Ramos (cell line): ENCODE measurements around the gene NUP93.
"Not testable (repeated sequence)": the region's sequence is repeated elsewhere in the genome, so short reads cannot be mapped to it uniquely, and the experiment has no call there.

Experiments
- in situ Hi-C: fragments of 300-500 bp; cut with MboI; formaldehyde crosslinking; loops from one replicate; pipeline ENCODE4 v1.14.3; 2022; ENCODE audit warnings: low sequenced_read_pairs; ENCODE audit not compliant: unreplicated experiment

The NUP93 gene

DNA sequence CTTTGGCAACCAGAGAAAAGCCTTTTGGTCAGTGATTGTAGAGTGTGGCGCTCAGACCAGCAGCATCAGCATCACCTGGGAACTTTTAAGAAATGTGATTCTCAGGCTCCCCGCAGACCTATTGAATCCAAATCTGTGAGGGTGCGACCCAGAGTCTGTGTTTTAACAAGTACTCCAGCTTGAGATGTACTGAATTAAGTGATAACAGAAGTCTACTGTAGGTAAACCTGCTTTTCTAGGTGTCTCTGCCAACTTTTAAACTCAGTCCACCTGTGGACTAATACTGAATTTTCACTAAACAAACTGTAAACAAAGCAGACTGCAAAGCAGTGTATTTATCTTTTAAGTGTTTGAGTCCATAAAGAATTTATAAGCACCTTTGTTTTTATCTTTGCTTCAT, 43.6 kb downstream of the NUP93 start:
- in situ Hi-C loops: no loop called here

- in situ Hi-C loops: no loop called here
These were observed 44.2 kb downstream of the NUP93 start for GRCh38 chr16:56774016-56774680.

DNA sequence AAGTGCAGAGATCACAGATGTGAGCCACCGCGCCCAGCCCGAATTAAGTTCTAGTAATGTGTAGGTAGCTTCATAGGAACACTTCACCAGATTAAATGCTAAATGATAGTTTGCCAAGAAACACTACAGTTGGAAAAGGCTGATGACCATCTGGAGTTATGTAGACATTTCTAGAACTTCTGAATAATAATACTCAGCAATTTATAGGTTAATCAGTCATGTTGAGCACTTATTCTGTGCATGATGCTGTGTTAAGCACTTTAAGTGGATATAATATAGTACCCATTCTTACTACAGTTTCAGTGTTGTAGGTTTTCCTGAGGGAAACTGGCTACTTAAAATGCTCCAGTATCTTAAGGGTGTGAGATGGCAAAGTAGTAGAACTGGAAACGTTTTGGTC, 45.2 kb downstream of the NUP93 start:
- in situ Hi-C loops: no loop called here

- in situ Hi-C loops: no loop called here
These were observed 46.6 kb downstream of the NUP93 start for GRCh38 chr16:56776562-56776961.

DNA sequence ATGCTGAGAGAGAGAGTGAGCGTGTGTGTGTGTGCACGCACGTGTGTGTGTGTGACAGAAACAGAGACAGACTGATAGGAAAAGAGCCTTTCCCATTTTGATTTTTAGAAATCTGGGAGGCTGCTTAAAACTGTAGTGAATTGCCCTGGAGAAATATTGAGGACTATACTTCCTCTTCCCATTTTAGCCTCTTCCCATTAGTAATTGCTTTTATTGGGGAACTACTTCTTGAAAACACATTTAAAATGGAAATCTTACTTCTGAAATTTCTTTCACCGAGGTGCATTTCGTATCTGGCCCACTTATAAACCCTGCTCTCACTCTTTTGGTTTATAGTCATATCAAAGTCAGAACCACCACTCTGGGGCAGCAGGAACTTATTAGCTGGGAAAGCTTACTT, 47.1 kb downstream of the NUP93 start:
- in situ Hi-C loops: no loop called here

DNA sequence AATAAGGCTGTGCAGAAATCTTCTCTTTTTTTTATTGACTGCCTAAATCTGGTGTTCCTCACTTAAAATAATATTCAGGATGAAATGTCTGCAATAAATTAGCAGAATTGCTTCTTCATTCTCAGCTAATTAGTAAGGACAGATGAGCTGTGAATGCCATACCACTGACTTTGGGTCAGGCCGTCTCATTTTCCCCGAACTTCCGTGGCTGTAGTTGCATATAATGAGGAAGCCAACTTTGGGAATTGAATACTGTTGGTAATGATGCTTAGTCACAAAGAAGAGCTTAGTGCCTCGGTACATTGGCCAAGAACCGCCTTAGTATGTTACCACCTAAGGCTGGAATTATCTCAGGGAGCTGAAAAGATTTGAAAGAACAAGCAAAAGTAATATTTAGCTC, 47.6 kb downstream of the NUP93 start:
- in situ Hi-C loops: no loop called here

GRCh38 chr16:56779906-56780305, 50.0 kb downstream of the NUP93 start:
- in situ Hi-C loops: no loop called here

DNA sequence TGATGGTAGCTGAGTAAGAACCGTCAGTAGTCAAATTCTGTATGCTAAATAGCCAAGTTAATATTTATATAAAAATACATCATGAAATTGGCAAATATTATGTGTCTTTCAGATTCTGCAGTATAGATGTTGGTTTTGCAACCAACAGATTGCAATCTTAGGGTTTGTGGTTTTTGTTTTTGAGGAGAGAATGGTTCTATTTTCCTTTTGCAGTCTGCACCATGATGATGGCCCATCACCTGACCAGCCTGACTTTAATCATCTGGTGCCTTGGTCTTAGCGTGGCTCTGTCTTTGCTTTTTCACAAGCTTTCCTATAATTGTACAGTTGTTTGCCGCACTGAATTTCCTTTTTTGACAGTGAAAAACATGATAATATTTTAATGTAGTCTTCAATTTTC, 50.7 kb downstream of the NUP93 start:
- in situ Hi-C loops: no loop called here

- in situ Hi-C loops: no loop called here
These were observed 51.6 kb downstream of the NUP93 start for GRCh38 chr16:56781528-56781961.

DNA sequence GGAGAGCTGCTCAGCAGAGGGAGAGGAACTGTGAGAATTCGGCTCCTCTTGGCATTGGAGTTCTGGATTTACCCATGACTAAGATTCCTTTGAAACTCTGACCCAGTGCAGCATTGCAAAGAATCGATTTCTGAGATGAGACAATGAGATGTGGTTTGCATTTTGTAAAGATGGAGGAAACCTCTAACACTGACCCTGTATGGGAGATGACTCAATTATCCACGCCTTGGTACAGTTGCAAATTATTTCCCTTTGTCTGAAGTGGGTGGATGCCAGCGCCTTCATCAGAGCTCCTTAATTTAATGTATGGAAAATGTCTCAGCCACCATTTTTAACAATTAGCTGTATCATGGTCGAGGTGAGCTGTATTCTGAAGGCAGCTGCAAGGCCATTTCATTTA, 53.4 kb downstream of the NUP93 start:
- in situ Hi-C loops: no loop called here

DNA sequence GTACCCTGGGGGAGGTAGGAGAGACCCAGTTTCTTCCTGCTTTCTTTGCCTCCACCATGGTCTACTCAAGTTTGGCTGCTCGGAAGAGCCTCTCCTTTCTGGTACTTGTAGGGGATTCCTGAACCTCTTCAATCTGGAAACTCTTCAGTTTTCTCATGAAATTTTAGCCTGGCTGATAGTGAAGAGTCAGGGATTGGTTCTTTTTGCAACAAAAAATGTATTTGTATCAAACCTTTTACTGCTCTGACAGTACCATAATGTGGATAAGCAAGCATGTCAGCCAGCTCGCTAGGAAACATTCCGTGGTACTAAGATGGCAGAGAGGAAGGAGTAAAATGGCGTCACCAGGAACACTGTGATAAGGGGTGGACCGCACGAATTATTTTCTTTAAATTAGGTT, 55.4 kb downstream of the NUP93 start:
- in situ Hi-C loops: no loop called here

- in situ Hi-C loops: no loop called here
These were observed 57.2 kb downstream of the NUP93 start for GRCh38 chr16:56787167-56787566.

- in situ Hi-C loops: no loop called here
These were observed 58.5 kb downstream of the NUP93 start for GRCh38 chr16:56788435-56788834.

DNA sequence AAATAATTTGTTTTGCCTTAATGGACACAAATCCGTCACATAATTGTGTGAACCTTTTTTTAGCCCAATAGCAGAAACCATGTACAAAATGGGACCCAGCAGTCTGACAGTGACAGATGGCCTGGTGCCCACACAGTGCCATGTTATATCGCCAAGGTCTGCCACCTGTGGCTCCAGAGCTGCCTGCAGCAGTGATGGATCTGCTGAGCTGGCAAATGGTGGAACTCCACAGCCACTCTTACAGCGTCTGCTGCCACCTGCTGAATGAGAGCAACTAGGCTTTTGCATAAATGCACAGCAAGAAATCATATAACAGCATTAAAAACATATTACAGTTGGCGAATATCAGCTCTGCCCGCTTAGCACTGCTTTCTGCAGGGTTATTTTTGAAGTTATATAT, 59.4 kb downstream of the NUP93 start:
- in situ Hi-C loops: no loop called here

DNA sequence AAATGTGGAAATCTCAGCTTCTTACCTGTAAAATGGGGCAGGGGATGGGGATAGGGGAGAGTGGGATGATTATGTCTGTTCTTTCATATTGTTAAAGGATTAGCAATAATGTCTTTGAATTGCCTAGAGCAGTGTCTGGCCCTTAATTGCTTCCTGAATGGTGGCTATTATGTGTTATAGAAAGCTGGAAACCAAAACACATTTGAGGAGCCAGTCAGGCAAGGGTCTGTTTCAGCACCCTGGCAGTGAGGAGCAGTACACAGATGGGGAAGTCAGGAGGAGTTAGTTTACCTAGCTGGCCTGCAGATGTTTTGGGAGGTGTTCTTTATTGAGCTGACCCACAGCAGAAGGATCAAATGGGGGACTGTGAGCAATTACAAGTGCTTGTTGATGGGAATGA, 63.0 kb downstream of the NUP93 start:
- in situ Hi-C loops: no loop called here

DNA sequence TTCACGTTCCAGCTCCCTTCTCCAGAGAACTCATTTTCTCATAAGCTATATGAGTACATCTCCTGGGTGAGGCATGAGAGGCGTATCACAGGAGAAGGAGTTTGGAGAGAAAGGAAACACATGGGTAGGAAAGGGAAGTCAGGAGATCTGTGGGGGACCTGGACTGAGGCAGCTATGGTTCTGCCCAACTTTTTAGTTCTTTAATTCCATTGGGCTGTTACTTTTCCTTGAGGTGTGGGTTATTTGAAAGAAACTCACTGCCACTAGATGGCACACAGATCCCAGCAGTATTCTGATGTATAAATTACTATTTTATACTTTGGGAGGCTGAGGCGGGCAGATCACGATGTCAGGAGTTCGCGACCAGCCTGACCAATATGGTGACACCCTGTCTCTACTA, 63.6 kb downstream of the NUP93 start:
- in situ Hi-C loops: no loop called here

DNA sequence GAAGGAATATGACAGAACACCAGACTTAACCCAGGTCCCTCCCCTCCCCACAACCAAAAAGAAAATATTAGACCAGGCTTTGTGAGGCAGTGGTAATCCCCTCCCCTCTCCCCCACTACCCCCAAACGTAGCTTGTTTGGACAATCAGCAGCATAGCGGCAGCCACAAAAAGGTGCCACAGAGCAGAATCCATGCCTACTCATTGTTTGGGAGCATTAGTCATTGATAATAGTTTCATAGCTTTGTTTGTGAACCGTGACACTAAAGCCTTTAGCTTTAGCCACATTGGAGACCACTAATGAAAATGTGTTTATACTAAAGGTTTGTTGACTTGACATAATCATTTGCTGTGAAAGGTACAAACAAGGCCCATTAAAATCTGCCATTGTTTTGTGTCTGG, 65.1 kb downstream of the NUP93 start:
- in situ Hi-C loops: no loop called here

- in situ Hi-C loops: not testable (repeated sequence)
These were observed 67.1 kb downstream of the NUP93 start for GRCh38 chr16:56797038-56797437.

DNA sequence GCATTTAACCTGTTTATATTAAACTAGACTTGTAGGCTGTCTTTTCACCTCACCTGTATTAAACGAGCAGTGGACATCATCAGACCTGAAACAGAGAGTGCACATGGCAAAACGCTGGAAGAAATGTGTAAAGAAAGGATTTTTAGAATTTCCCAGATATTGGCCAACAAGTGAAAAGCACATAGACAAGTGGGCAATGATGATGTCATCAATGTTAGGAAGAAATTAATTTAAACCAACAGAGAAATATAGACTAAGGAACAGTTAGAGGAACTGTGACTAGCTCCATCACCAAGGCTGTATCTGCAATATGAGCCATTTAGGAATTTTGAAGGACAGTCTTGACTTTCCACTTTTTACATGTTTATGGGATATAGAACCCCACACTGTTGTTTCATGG, 67.9 kb downstream of the NUP93 start:
- in situ Hi-C loops: no loop called here

- in situ Hi-C loops: no loop called here
These were observed 69.0 kb downstream of the NUP93 start for GRCh38 chr16:56798955-56799354.

DNA sequence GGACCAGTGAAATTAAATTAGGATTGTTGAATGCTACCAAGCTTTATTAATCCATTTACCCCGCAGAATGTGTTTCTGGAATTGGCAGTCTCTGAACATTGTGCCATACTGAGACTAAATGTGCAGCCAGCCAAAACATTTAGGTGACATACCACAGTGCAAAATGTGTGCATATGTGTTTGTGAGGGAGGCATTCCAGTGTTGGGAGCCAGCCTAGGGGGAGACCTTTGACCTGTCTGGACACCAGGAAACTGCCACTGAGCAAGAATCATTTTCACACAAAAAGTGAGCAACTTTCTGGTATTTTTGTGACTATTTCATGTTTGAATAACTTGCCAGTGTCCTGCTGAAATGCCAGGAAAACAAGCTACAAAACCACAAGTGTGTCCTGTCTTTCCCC, 70.4 kb downstream of the NUP93 start:
- in situ Hi-C loops: no loop called here

DNA sequence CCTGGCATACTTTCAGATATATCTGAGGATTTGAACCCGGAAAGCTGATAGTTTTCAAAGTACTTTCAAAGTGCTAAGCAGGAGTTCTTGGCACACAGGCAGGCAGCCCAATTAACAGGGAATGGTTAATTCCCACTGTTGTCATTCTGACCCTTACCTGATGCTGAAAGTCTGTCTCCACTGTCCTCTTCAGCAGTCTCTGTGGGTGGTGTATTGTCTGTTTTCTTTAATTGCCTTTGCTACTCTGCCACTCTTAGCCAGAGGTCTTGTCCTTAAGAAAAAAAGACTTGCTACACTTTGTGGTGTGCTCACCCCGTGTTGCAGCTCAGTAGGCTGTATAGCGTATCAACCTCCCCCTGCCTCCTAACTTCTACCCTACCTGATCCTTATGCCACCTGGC, 71.8 kb downstream of the NUP93 start:
- in situ Hi-C loops: no loop called here
